Measurements from ENCODE around the gene TMTC2. TPM values are rescaled to one million over a fixed set of nuclear protein-coding genes. Genes with fewer than 3 reads are reported as not detected.

The TMTC2 gene
- total and polyA plus RNA-seq, 2 donors from 2014 or later = 6.0 to 32.9 TPM

GRCh38 chr12:82998509-82998908, 311.8 kb downstream of the TMTC2 start:
- Histone ChIP-seq H3K4me1 (ENCODE audit: control insufficient read depth in 2 of 3, insufficient read depth in 2 of 3, low read depth in 1 of 3, low read length in 3 of 3) (peaks cover 0 to 6% (median 2%) of the 10 kb centered on the region in 3 donors), H3K27me3 (ENCODE audit: control insufficient read depth, insufficient read depth, low read length) (no peaks in the 10 kb centered on the region), H3K9me3 (ENCODE audit: control insufficient read depth in 2 of 3, insufficient read depth in 1 of 3, low read length in 3 of 3) (no peaks in the 10 kb centered on the region), H3K36me3 (ENCODE audit: control insufficient read depth in 2 of 3, insufficient read depth in 3 of 3, low read length in 3 of 3) (no peaks in the 10 kb centered on the region), H3K9ac (ENCODE audit: low read length in 3 of 3) (no peak overlapping the region), H3K4me3 (ENCODE audit: low read length in 3 of 3) (no peak overlapping the region), H3K27ac (ENCODE audit: low read depth in 2 of 2, low read length in 2 of 2) (no peak overlapping the region)
- FAIRE-seq (peak; percentile 64), DNase-seq (no peak)
- intact Hi-C loops (cut with DNase I) = no loop called here
- TF ChIP-seq CTCF (IDR thresholded peaks at IDR 0.05; ENCODE audit: borderline replicate concordance, extremely low read depth, insufficient read depth) = no peak

- H3K9me3 ChIP-seq (ENCODE audit: control insufficient read depth in 2 of 3, insufficient read depth in 1 of 3, low read length in 3 of 3) = no peaks in the 10 kb centered on the region
- intact Hi-C loops (cut with DNase I) = no loop called here
Observed at GRCh38 chr12:83003026-83003425, 316.3 kb downstream of the TMTC2 start.

GRCh38 chr12:83005534-83006197, 319.0 kb downstream of the TMTC2 start:
- TF ChIP-seq CTCF (IDR thresholded peaks at IDR 0.05; ENCODE audit: borderline replicate concordance, extremely low read depth, insufficient read depth) = no peak
- H3K4me3 ChIP-seq (ENCODE audit: low read length in 3 of 3) = no peak overlapping the region
- peaks cover 0 to 4% (median 0%) of the 10 kb centered on the region in 3 donors for H3K36me3 ChIP-seq (ENCODE audit: control insufficient read depth in 2 of 3, insufficient read depth in 3 of 3, low read length in 3 of 3)
- FAIRE-seq (no peak), DNase-seq (no peak)
- H3K9ac ChIP-seq (ENCODE audit: low read length in 3 of 3) = no peak overlapping the region
- peaks cover 0 to 5% (median 0%) of the 10 kb centered on the region in 3 donors for H3K9me3 ChIP-seq (ENCODE audit: control insufficient read depth in 2 of 3, insufficient read depth in 1 of 3, low read length in 3 of 3)
- no peak overlapping the region for H3K27ac ChIP-seq (ENCODE audit: low read depth in 2 of 2, low read length in 2 of 2)
- H3K27me3 ChIP-seq (ENCODE audit: control insufficient read depth, insufficient read depth, low read length) = no peaks in the 10 kb centered on the region
- H3K4me1 ChIP-seq (ENCODE audit: control insufficient read depth in 2 of 3, insufficient read depth in 2 of 3, low read depth in 1 of 3, low read length in 3 of 3) = no peaks in the 10 kb centered on the region
- intact Hi-C loops (cut with DNase I) = no loop called here

More at GRCh38 chr12:83003026-83003425, 316.3 kb downstream of the TMTC2 start:
- Histone ChIP-seq H3K4me3 (ENCODE audit: low read length in 3 of 3) (no peak overlapping the region), H3K27ac (ENCODE audit: low read depth in 2 of 2, low read length in 2 of 2) (no peak overlapping the region), H3K9ac (ENCODE audit: low read length in 3 of 3) (no peak overlapping the region), H3K4me1 (ENCODE audit: control insufficient read depth in 2 of 3, insufficient read depth in 2 of 3, low read depth in 1 of 3, low read length in 3 of 3) (no peaks in the 10 kb centered on the region), H3K27me3 (ENCODE audit: control insufficient read depth, insufficient read depth, low read length) (no peaks in the 10 kb centered on the region), H3K36me3 (ENCODE audit: control insufficient read depth in 2 of 3, insufficient read depth in 3 of 3, low read length in 3 of 3) (no peaks in the 10 kb centered on the region)
- no peak for DNase-seq
- FAIRE-seq = no peak
- TF ChIP-seq CTCF (IDR thresholded peaks at IDR 0.05; ENCODE audit: borderline replicate concordance, extremely low read depth, insufficient read depth) = no peak
